ENCODE data around the gene UNC45A.
"Not testable (repeated sequence)": the region's sequence is repeated elsewhere in the genome, so short reads cannot be mapped to it uniquely, and the experiment has no call there.

Gene UNC45A, protein sequence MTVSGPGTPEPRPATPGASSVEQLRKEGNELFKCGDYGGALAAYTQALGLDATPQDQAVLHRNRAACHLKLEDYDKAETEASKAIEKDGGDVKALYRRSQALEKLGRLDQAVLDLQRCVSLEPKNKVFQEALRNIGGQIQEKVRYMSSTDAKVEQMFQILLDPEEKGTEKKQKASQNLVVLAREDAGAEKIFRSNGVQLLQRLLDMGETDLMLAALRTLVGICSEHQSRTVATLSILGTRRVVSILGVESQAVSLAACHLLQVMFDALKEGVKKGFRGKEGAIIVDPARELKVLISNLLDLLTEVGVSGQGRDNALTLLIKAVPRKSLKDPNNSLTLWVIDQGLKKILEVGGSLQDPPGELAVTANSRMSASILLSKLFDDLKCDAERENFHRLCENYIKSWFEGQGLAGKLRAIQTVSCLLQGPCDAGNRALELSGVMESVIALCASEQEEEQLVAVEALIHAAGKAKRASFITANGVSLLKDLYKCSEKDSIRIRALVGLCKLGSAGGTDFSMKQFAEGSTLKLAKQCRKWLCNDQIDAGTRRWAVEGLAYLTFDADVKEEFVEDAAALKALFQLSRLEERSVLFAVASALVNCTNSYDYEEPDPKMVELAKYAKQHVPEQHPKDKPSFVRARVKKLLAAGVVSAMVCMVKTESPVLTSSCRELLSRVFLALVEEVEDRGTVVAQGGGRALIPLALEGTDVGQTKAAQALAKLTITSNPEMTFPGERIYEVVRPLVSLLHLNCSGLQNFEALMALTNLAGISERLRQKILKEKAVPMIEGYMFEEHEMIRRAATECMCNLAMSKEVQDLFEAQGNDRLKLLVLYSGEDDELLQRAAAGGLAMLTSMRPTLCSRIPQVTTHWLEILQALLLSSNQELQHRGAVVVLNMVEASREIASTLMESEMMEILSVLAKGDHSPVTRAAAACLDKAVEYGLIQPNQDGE

DNA sequence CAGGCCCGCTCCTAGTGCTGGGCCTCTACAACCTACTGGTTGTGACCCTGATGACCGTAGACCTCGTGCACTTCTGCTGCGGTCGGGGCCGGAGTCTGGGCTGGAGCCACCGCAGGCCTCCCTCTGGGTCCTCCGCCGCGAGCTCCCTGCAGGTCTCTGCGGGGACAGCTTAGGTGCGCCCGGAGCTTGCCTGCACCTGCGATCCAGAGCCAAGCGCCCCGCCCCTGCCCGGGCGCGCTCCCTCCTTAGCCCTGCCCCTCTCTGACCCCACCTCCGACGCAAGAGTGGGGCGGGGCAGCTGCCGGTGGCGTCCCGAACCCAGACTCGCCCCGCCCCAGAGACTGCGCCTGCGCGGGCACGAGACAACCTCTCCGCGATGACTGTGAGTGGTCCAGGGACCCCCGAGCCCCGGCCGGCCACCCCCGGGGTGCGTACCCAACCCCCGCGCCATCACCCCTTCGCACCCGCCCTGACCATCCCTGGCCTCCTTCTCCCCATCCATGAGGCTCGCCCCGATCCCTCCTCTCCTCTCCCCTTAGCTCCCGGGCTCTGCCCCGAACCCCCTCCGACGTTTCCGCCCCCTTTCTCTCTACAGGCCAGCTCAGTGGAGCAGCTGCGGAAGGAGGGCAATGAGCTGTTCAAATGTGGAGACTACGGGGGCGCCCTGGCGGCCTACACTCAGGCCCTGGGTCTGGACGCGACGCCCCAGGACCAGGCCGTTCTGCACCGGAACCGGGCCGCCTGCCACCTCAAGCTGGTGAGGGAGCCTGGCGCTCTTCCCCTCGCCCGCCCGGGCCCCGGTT lies at the start of gene UNC45A:
TSS of gene UNC45A (plus strand) at position 337 of the 803 bp plus-strand sequence. CDS start at position 377, 40 bp downstream.
- peak; percentile 96 for DNase-seq

DNA sequence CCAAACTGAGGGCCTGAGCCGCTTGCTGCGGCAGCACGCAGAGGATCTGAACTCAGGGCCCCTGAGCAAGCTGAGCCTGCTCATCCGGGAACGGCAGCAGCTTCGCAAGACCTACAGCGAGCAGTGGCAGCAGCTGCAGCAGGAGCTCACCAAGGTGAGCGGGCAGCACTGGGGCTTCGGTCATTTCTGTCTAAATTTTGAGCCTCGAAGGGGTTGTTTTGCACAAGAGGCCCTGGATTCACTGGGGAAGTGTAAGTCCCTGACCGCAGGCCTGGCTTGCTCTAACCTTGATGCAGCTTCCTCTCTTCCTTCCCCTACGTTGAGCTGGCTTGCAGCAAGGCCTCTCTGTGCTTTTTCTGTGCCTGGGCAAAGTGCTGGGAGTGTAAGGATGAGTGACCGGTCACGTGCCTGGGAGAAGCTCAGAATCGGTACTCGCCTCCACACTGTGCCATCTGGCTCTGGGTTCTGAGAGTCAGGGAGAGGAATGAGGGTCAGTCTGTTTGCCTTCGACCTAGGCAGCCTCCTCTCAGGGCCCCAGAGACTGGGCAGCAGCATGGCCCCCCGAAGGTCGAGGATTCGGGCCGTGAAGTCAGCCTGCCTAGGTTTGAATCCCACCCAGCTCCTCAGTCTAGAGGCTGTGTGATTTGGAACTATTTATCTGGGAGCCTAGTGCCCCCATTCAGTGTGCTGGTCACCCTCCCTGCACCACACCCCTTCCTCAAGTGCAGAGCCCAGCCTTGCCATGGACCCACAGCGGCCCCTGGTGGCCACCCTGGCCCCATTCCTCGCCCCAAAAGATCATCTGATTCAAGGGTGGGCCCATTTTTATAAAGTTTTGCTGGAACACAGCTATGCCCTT lies 49.4 kb upstream of the UNC45A start:
- peak; percentile 80 for DNase-seq

DNA sequence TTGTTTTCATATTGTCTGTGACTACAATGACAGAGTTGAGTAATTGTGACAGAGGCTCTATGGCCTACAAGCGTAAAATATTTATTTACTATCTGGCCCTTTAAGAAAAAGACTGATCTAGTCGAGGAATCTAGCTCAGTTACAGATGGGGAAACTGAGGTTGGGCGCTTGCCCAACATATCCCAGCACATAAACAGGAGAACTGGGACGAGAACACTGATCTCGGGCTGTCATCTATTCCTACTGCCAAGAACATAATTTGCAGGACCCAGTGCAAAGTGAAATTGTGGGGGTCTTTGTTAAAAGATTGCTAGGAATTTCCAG lies 48.8 kb upstream of the UNC45A start:
- no peak for DNase-seq

DNA sequence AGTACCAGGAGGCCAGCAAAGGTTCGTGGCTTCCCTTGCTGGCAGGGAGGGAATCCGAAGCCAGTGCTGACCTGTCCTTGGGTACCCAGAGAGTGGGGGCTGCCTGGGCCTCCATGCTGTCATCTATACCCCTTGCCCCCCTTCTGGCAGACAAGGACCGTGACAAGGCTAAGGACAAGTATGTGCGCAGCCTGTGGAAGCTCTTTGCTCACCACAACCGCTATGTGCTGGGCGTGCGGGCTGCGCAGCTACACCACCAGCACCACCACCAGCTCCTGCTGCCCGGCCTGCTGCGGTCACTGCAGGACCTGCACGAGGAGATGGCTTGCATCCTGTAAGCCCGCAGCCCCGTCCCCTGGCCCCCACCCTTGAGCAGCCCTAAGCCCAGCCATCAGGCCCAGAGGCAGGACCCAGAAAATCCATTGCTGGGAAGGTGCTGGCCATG lies 48.0 kb upstream of the UNC45A start:
- no peak for DNase-seq

DNA sequence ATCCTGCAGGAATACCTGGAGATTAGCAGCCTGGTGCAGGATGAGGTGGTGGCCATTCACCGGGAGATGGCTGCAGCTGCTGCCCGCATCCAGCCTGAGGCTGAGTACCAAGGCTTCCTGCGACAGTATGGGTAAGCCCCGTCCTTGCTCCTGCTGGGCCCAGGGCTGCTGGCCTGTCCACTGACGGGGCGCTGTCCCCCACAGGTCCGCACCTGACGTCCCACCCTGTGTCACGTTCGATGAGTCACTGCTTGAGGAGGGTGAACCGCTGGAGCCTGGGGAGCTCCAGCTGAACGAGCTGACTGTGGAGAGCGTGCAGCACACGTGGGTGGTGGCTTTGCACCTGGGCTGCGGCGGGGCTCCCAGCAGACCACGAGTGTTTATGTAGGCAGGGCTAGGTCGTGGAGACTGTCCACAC lies 45.8 kb upstream of the UNC45A start:
- DNase-seq, result no peak

DNA sequence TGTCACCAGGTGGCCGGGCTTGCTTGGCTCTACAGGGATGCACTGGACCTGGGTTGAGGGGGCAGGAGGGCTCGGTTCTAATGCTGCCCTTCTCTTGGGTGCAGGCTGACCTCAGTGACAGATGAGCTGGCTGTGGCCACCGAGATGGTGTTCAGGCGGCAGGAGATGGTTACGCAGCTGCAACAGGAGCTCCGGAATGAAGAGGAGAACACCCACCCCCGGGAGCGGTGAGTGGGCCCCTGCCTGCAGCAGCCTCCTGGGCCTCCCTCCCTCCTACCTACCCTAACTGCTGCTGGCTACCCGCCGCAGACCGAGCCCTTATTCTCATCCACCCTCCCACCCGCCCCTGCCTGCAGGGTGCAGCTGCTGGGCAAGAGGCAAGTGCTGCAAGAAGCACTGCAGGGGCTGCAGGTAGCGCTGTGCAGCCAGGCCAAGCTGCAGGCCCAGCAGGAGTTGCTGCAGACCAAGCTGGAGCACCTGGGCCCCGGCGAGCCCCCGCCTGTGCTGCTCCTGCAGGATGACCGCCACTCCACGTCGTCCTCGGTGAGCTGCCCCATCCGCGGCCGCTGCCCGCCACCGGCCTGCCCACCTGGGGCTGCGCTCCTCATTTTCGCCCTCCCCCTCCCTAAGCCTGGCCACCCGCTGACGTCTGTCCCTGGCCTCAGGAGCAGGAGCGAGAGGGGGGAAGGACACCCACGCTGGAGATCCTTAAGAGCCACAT lies 45.2 kb upstream of the UNC45A start:
- DNase-seq, result no peak

DNA sequence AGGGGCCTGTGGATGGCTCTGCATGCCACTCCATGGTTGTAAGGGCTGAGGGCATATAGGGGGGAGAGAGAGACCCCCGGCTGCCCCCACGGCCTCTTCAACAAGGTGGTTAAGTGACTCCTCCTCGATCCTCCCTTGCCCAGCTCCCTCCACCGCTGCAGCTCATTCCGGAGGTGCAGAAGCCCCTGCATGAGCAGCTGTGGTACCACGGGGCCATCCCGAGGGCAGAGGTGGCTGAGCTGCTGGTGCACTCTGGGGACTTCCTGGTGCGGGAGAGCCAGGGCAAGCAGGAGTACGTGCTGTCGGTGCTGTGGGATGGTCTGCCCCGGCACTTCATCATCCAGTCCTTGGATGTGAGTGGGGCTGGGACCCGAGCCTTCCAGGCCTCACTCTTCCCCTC lies 44.2 kb upstream of the UNC45A start:
- no peak for DNase-seq

DNA sequence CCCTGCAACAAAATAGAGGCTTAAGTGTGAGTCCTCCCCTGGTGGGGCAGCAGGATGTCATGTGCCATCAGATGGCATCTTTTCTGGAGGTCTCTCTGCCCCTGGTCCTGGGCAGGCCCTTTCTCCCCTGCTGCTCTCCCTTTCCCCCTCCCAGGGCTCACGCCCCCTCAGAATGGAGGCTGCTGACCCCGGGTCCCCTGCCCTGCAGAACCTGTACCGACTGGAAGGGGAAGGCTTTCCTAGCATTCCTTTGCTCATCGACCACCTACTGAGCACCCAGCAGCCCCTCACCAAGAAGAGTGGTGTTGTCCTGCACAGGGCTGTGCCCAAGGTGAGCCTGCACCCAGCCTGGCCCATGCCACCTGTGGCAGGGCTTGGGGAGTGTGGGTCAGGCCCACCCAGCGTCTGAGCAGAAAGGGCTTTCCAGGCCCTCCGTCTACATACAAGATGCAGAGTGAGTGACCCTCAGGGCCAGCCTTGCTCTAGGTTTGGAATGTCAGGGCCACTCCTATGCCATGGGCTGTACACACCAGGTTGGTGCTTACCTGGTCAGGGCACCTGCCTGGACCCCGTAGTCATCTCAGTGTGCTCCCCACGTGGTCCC lies 43.6 kb upstream of the UNC45A start:
- no peak for DNase-seq

DNA sequence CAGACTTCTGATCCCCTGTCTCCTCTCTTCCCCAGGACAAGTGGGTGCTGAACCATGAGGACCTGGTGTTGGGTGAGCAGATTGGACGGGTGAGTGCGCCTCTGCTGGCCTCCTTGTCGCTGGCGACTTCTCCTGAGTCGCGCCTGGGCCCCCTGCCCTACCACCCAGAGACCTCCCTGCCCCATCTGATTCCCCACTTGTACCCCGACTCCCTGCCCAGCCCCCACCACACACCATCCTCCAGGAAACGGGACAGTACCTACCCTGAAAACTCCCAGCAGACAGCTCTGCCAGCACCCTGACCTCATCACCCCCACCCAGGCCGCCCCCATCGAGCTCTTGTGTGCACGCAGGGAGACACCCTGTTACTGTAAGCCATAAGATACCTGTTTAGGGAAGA lies 43.1 kb upstream of the UNC45A start:
- no peak for DNase-seq

DNA sequence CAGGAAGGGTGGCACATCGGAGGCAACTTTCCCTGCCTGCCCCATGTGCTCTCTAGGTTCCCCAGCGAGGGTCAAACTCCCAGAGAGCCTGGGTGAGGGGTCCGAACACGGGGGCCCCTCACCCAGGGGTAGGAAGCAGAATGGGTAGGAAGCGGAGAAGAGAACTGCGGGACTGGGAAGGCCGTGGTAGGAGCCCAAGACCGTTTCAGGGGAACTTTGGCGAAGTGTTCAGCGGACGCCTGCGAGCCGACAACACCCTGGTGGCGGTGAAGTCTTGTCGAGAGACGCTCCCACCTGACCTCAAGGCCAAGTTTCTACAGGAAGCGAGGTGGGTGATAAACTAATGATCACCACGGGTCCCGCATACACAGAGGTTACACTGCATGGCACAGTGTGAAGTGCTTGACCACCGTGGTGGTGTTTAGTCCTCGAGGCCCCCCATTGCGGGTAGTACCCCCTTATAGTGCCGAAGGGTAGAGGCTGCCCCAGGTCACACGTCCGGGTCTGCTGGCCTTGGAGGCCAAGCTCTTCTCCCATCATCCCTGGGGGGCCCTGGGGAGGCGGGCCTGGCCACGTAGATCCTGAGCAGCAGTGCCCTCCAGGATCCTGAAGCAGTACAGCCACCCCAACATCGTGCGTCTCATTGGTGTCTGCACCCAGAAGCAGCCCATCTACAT lies 42.4 kb upstream of the UNC45A start:
- no peak for DNase-seq

DNA sequence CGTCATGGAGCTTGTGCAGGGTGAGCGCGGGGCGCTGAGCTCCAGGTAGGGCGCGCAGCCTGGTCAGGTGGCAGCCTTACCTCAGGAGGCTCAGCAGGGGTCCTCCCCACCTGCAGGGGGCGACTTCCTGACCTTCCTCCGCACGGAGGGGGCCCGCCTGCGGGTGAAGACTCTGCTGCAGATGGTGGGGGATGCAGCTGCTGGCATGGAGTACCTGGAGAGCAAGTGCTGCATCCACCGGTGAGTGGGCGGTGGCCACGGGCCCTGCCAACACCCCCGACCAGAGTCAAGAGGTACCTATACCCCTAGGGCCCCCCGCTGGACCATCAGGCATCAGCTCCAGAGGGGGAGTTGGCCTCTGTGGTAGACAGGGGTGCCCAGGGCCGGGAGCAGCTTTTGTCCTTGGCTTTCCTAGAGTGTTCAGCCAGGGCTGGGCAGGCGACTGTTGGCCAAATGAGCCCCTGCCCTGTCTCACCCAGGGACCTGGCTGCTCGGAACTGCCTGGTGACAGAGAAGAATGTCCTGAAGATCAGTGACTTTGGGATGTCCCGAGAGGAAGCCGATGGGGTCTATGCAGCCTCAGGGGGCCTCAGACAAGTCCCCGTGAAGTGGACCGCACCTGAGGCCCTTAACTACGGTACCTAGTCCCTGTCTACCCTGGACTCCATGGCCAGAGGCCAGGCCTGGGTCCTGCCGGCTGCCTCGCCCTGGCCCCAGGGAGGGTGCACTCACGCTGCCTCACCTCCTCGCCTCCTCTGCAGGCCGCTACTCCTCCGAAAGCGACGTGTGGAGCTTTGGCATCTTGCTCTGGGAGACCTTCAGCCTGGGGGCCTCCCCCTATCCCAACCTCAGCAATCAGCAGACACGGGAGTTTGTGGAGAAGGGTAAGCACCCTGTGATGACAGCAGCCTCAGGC lies 41.7 kb upstream of the UNC45A start:
- no peak for DNase-seq

DNA sequence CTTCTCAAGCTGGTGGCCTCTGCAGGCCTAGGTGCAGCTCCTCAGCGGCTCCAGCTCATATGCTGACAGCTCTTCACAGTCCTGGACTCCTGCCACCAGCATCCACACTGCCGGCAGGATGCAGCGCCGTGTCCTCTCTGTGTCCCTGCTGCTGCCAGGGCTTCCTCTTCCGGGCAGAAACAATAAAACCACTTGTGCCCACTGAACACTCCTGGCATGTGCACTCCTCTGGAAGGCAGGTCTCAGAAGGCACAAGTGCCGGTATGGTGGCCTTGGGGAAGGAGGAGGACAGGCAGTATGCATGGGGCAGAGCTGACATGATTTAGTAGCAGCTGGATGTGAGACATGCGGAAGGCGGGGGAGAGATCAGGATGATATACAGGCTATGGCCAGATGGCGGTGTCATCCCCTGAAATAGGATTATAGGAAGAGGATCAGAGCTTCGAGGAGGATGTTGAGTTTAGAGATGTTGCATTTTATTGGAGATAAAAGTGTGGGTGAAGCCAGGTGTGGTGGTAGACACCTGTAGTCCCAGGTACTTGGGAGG lies 39.4 kb upstream of the UNC45A start:
- DNase-seq, result no peak

DNA sequence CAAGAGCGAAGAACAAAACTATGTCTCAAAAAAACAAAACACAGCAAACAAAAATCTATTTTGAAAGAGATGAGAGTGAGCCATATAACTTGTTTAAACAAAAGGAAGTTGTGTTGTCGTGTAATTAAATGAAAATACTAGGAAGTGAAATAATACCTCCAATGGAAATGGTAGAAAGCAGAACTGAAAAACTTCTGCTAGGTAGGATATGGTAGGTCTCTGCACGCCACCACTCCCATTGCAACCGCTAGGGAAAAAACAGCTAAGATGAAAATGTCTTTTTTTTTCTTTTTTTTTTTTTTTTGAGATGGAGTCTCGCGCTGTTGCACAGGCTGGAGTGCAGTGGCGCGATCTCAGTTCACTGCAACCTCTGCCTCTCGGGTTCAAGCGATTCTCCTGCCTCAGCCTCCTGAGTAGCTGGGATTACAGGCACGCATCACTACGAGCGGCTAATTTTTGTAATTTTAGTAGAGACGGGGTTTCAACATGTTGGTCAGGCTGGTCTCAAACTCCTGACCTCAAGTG lies 37.9 kb upstream of the UNC45A start:
- DNase-seq, result not testable (repeated sequence)

DNA sequence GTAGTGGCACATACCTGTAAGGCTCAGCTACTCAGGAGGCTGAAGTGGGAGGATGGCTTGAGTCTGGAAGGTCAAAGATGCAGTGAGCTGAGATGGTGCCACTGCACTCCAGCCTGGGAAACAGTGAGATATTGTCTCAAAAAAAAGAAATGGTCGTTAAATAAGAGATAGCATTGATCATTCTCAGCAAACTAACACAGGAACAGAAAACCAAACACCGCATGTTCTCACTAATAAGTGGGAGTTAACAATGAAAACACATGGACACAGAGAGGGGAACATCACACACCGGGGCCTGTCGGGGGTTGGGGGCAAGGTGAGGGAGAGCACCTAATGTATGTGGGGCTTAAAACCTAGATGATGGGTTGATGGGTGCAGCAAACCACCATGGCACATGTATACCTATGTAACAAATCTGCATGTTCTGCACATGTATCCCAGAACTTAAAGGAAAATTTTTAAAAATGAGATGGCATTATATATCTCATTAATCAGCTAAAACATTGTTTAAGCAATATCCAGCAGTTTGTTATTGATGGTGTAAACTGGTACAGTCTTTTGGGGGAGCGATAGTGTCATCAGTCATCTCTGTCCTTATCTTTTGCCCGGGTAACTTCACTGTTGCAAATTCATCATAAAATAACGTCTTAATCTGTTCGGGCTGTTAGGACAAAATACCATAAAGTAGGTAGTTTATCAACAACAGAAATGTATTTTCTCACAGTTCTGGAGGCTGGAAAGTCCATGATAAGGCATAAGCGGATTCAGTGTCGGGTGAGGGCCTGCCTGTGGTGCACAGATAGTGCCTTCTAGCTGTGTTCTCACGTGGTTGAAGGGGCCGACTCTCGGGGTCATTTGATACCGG lies 33.7 kb upstream of the UNC45A start:
- DNase-seq, result no peak

DNA sequence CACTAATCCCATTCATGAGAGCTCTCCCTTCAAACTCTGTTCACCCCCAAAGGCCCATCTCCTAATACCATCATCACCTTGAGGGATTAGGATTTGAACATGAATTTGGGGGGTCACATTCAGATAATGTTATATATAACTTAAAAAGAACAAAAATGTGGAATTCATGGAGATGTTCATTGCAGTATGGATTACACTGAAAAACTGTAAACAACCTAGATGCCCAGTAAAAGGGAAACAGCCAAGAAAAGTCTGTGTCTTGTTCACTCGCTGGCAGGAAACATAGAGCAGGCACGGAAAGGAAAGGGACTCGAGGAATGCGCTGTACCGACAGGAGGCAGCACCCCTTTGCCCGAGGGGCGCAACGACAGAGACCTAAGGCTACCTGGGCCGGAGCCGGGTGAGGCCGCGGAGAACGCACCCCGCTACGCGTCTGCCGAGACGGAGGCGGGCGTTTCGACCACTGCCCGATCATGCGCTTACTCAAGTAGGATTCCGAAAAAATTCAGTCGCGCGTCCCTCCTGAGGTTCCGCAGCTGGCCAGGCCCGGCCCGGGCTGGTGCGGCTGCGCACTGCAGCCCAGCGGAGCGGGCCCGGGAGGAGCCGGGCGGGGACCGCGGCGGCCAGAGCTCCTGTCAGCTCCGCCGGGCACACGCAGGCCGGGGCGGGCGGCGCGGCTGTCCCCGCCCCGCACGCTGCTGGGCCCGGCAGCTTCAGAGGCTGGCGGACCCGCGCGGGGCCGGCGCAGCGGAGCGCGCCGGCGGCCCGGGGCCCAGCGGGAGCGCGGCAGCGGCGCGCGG lies 32.8 kb upstream of the UNC45A start:
- peak; percentile 73 for DNase-seq

DNA sequence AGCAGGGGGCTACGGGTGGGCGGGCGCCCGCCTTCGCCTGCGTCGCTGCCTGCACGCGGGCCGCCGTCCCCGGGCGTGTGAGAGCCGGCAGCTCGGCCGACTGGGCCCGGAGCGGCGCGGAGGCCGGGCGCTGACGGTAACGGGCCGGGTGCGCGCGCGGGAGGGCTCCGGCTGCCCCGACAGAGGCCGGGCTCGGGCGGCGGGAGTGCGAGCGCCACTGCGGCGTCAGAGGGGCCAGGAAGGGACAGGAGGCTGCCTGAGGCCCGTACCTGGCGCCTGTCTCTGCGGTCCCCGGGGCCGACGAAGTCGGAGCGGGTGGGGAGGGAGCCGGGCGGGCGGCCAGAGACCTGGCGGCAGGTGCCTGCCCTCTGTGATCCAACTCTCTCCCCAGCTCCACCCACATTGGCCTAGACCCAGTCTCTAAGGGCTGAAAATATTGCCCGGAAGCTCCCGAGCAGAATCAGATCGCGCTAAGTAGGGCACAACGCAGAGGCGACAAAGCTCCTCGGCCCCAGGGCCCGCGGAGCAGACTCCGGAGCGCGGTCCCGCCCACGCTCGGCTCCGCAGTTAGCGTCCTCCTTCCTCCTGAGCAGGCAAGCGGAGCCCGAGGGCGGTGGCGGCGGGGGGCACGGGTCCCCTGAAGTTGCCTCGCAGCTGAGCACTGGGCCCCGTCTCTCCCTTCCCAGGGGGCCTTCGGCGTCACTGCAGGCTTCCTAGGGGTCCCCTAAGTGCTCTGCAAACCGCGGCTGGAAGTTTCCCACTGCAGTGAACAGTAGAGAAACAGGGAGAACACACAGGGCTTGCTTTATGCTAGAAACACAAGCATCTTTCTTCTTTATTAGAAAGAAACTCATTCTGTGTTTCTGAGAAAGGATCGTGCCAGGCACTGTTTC lies 32.0 kb upstream of the UNC45A start, which contains the start of gene MAN2A2:
TSS of gene MAN2A2 (plus strand) at position 463 of the 893 bp plus-strand sequence. CDS start 906 bp downstream, outside the sequence.
- DNase-seq, result peak; percentile 83

Data from activated naive CD4-positive, alpha-beta T cell treated with Interleukin-2 at 50 U/mL for 16 hours (primary cell).